HG03442 (cell line): ENCODE measurements around the gene IGDCC3.

Experiments used
- ATAC-seq: cut with Tn5 transposase; IDR thresholded peaks from one replicate; pipeline ENCODE4 v1.9.1; 2021; ENCODE audit warnings: mild to moderate bottlenecking, moderate library complexity; ENCODE audit not compliant: unreplicated experiment

The IGDCC3 gene

GRCh38 chr15:65344914-65345275 is 32.9 kb downstream of the IGDCC3 start:
- ATAC-seq: no peak

GRCh38 chr15:65344214-65344913 is 33.4 kb downstream of the IGDCC3 start:
- ATAC-seq: no peak

DNA sequence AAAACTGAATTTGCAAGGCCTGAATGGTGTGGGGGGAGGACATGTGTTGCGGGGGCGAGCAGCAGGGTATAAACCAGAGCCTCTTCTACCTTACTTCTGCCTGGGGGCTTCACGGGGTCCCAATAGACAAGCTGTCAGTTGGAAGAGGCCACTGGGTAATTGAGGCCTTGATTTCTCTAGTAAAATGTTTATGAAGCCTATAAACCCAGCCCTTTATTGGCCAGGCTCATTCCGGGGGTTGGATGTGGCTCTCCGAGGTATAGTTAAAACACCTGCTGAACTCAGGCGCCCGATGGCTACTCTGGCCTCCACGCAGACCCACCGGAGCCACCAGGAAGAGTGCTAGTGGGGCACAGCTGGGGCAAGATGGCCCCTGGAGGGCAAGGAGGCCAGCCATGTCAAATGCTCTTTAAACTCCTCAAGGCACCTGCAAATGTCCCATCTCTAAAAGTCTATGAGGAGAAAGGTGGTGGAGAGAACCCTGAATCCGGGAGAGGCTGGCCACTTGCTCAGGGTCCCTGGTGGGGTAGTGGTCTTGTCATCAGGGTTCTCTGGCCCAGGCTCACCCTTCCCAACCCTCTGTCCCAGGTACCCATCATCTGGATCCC is 34.3 kb downstream of the IGDCC3 start:
- ATAC-seq: no peak

- no peak for ATAC-seq
These were observed 35.3 kb downstream of the IGDCC3 start for GRCh38 chr15:65342493-65342892.

DNA sequence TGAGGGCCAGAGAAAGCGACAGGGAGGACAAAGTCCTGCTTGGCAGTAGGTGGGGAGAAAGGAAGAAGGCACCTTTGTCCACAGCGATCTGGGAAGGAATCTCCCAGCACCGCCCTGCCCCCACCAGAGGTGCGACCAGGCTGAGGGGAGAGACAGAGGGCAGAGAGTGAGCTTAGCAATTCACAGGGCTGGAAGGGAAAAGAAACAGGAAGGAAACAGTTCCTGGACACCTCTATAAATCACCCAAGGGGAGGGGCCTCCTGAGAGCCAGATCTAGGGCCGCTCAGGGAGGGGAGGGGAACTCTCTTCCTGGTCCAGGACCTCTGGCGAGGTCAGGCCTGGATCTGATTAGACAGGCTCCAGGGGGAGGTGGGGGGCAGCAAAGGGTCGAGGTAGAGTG is 37.9 kb downstream of the IGDCC3 start:
- no peak for ATAC-seq

- ATAC-seq: no peak
These were observed 38.4 kb downstream of the IGDCC3 start for GRCh38 chr15:65339416-65339815.

DNA sequence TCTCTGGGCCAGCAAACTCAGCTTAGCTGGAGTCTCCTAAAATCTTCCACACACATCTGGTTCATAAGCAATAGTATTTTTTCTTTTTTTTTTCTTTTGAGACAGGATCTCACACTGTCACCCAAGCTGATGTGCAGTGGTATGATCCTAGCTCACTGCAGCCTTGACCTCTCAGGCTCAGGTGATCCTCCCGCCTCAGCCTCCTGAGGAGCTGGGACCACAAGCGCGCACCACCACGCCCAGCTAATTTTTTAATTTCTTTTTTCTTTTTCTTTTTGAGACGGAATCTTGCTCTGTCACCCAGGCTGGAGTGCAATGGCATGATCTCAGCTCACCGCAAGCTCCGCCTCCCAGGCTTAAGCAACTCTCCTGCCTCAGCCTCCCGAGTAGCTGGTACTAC is 39.0 kb downstream of the IGDCC3 start:
- ATAC-seq: no peak

- ATAC-seq: no peak
These were observed 39.4 kb downstream of the IGDCC3 start for GRCh38 chr15:65338366-65338765.

DNA sequence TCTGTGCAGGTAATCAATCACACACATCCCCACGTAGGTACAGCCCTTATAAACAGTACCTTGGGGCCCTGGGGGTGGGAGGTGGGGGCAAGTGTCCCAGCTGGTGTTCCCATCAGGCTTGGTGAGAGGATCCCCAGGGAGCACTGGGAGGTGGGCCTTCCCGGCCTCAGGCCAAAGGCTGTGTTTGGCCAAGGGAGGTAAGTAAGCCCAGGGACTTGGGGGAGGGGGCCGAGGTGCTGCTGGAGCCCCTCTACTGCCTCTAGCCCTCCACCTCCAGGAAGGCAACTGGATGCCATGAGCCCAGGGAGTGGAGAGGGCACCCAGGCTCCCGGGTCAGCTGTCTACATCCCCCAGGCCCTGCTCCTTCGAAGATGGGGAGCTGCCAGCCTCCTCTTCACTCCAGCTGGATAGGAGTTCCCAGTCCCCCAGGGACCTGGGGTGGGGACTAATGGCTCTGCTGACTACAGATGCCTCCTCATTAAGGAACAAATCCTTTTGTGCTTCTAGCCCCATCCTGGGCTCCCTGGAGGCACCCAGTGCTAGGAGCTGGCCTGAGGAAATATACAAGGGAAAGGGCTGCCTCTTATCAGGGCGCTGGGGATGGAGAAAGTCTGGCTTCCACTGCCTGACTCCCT is 40.2 kb downstream of the IGDCC3 start:
- no peak for ATAC-seq

DNA sequence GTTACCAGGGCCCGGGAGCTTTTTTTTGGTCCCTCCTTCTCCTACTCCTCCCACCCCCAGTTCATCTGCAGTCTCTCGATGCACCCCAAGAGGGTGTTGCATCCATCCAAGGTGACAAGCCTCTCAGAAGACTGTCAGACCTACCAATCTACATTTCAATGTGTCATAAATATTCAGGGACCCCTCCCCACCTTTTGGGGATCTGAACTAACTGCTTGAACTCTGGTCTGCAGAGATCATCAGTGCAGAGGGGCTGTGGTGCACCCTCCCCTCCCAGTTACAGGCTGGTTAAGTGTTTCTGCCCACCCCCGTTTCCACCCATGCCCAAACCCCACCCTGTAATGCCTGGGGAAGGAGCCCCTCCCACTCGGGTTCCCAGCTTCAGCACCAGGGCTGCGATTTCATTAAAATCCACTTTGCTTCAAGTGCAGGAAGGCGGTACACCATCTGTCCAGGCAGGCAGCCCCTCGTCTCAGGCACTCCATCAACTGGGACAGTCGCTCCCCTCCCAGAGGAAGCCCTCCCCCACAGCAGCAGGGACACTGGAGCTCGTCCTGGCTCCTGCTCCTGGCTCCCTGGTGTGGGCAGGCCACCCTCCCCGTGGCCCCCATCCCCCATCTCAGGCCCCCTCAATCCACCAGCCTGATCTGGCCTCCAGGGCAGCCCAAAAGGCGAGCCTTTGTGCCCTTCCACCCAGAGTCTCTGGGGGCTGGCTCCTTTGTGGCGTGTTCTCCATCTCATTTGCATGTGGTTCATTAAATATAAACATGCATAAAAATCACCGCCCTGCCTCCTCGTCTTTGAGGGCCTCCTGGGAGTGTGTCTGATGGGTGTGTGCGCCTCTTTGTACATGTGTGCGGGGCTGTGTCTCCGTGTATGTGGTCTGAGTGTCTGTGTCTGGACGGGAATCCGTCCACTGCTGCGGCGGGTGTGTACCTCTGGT is 41.0 kb downstream of the IGDCC3 start:
- ATAC-seq: no peak

- ATAC-seq: no peak
These were observed 42.3 kb downstream of the IGDCC3 start for GRCh38 chr15:65335278-65336055.

- no peak for ATAC-seq
These were observed 43.1 kb downstream of the IGDCC3 start for GRCh38 chr15:65334586-65335231.

GRCh38 chr15:65333856-65334255 is 43.9 kb downstream of the IGDCC3 start:
- ATAC-seq: no peak

DNA sequence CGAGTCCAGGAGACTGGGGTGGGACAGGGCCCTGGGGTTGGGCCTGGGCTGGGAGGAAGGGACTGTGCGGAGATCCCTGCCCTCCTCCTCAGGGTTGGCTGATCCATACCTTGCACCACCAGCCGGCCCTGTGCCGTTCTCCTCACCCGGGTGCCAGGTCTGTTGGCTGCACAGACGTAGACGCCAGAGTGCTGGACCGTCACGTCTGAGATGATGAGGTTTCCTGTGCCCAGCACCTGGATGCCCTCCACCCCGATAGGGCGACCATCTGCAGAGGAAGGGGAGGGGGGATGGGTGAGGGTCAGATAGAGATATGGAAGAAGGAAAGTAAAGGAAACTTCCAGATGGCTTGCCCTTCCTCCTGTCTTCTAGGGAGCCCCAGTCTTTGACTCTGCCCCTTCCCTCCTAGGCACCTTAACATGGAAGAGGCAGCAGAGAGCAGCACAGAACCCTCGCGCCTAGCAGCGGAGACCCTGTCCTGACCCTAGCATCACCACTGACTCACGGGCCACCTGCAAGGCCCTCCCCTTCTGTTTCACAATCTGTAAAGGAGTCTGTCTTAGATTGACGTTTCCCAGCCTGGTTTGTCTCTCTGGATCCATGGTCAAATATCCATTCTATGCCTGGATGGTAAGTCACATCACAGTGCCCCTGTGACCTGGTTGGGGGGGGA is 44.5 kb downstream of the IGDCC3 start:
- ATAC-seq: no peak

DNA sequence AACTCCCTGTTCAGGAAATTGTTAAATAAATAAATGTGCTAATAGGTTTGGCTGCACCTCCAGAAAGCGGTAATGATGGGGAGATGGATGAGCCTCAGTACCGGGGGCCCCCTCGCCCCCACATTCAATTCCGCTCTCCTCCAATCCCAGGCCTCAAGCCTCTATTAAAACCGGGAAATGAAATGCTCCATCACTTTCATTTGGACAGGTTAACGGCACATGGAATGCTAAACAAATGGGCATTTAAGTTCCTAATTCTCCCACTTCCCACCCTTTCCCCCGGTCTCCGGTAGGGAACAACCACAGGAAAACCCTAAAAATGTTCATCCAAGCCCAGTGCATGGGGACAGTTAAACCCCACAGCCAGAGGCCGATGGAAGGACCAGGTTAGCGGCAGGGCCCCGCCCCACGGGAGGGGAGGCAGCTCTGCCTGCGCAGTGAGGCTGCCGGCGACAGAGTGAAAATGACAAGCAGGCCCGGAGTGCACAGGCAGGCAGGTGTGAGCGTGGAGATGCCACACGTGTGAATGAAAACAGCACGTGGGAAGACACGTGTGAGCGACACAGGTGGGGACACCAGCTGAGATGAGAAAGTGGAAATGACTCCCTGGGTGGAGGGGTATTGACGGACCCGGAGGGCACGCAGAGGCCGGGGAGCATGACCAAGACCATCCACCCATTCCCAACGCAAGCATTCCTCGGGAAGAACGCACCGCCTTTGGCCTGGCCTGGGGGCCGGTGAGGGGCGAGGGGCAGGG is 45.2 kb downstream of the IGDCC3 start:
- no peak for ATAC-seq

DNA sequence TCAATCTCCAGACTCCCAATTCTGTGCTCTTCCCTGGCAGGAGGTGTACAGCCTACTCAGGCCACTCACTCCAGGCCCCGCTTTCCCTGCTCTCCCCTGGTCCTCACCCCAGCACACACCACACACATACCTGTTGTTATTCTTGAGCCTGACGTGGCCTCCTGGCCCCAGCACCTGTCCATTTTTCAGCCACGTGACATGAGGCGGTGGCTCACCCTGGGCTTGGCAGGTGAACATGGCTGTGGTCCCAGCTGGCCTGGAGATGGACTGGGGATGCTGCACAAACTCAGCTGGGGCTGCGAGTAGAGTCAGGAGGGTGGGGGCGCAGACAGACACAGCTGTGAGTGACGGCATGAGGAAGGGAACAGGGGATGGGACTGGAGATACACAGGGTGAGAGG is 46.0 kb downstream of the IGDCC3 start:
- no peak for ATAC-seq

DNA sequence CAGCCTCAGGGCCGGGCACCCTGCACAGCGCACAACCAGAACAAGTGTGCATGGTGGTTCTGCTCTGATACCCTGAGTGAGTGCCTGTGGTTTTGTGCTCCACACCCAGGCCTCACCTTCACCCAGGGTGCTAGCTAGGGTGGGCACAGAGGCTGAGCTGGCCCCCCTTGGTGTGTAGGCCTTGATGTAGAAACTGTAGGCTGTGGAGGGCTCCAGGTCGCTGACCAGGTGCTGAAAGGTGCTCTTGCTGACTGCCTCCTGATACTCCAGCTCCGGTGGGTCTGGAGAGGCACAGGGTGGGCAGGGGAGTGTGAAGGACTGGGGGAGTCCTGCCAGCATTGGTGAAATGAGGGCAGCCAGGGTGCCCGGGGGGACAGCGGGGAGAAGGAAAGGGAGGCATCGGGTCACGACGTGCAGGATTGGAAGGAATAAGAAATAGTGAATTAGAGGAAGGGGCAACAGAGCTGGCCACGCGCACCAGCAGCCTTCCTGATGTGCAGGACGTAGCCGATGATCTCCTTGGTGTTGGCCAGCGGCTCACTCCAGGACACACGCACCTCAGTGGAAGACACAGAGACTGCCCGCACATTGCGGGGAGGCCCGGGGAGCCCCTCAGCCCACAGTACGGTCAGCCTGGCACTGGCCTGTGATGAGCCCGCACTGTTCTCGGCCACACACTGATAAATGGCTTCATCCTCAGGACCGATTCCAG is 46.7 kb downstream of the IGDCC3 start:
- no peak for ATAC-seq
